HT-29 (cell line): Measurements from ENCODE around the gene HSF2BP. TPM values are rescaled to one million over a fixed set of nuclear protein-coding genes. Genes with fewer than 3 reads are reported as not detected.
"Not testable (repeated sequence)": the region's sequence is repeated elsewhere in the genome, so short reads cannot be mapped to it uniquely, and the experiment has no call there.

Source experiments
- DNase-seq: peaks from one replicate; pipeline ENCODE4 v3.0.0-alpha.2; 2015; ENCODE audit warnings: low spot score
- total RNA-seq: library from RNA; depleted of rRNA; stranded (reverse); fragments of >200 nt; shearing (Covaris generic); gene quantifications from 2 replicates; pipeline ENCODE4 v1.2.3, GENCODE V29; 2014

The HSF2BP gene
- total RNA-seq, 1 experiment from 2014 or later, result 0.56 TPM

- no peak for DNase-seq
Measured at GRCh38 chr21:43597540-43598250, 61.6 kb downstream of the HSF2BP start.

GRCh38 chr21:43597052-43597451, 62.2 kb downstream of the HSF2BP start:
- DNase-seq, result no peak

- DNase-seq, result no peak
Measured at GRCh38 chr21:43596616-43597015, 62.7 kb downstream of the HSF2BP start.

- DNase-seq, result not testable (repeated sequence)
Measured at GRCh38 chr21:43595769-43596168, 63.5 kb downstream of the HSF2BP start.

GRCh38 chr21:43593078-43593477, 66.2 kb downstream of the HSF2BP start:
- DNase-seq, result no peak

- no peak for DNase-seq
Measured at GRCh38 chr21:43591571-43591970, 67.7 kb downstream of the HSF2BP start.

GRCh38 chr21:43590194-43590593, 69.1 kb downstream of the HSF2BP start:
- DNase-seq, result no peak

- DNase-seq, result no peak
Measured at GRCh38 chr21:43588957-43589356, 70.3 kb downstream of the HSF2BP start.

GRCh38 chr21:43585924-43586413, 73.3 kb downstream of the HSF2BP start:
- DNase-seq, result peak; percentile 80

GRCh38 chr21:43585514-43585913, 73.8 kb downstream of the HSF2BP start:
- DNase-seq, result no peak

- no peak for DNase-seq
Measured at GRCh38 chr21:43581453-43581852, 77.8 kb downstream of the HSF2BP start.

GRCh38 chr21:43578677-43579303, 80.5 kb downstream of the HSF2BP start:
- no peak for DNase-seq

- no peak for DNase-seq
Measured at GRCh38 chr21:43575473-43575844, 83.8 kb downstream of the HSF2BP start.

GRCh38 chr21:43574741-43575472, 84.4 kb downstream of the HSF2BP start:
- DNase-seq, result no peak

GRCh38 chr21:43573921-43574320, 85.4 kb downstream of the HSF2BP start:
- no peak for DNase-seq

GRCh38 chr21:43572446-43572845, 86.8 kb downstream of the HSF2BP start:
- DNase-seq, result no peak

- no peak for DNase-seq
Measured at GRCh38 chr21:43571976-43572375, 87.3 kb downstream of the HSF2BP start.

- not testable (repeated sequence) for DNase-seq
Measured at GRCh38 chr21:43570195-43570594, 89.1 kb downstream of the HSF2BP start.

- not testable (repeated sequence) for DNase-seq
Measured at GRCh38 chr21:43562451-43562850, 96.8 kb downstream of the HSF2BP start.

- not testable (repeated sequence) for DNase-seq
Measured at GRCh38 chr21:43540561-43540960, 118.7 kb downstream of the HSF2BP start.

GRCh38 chr21:43522495-43523131, 136.7 kb downstream of the HSF2BP start:
- not testable (repeated sequence) for DNase-seq

GRCh38 chr21:43517701-43518100, 141.6 kb downstream of the HSF2BP start:
- DNase-seq, result not testable (repeated sequence)
